GM12878 (cell line): ENCODE measurements around the gene CD83. TPM values are rescaled to one million over a fixed set of nuclear protein-coding genes. Genes with fewer than 3 reads are reported as not detected.

ENCODE experiments used
- ETV6 ChIP-seq, 2 experiments: fragments of 450-650 bp in 1 of 2; IDR thresholded peaks in 1 of 2; conservative IDR thresholded peaks in 1 of 2; 2 replicates each; pipeline ENCODE4 v1.6.1; 2014; ENCODE audit warnings: antibody characterized with exemption in 1 of 2, borderline replicate concordance in 1 of 2, low read depth in 1 of 2, mild to moderate bottlenecking in 1 of 2, moderate library complexity in 1 of 2
- HDAC2 ChIP-seq: fragments of 200-600 bp; sonication (generic); IDR thresholded peaks from 2 replicates; pipeline ENCODE4 v1.6.1; 2017
- PRDM15 ChIP-seq: fragments of 450-650 bp; formaldehyde crosslinking; IDR thresholded peaks from 2 replicates; pipeline ENCODE4 v1.4.0; 2020; ENCODE audit warnings: mild to moderate bottlenecking, moderate library complexity
- SPI1 ChIP-seq: IDR thresholded peaks from 2 replicates; pipeline ENCODE4 v1.6.1; 2011; ENCODE audit warnings: low read depth, mild to moderate bottlenecking, low read length, moderate library complexity, borderline replicate concordance; ENCODE audit not compliant: insufficient read depth
- TCF7 ChIP-seq: IDR thresholded peaks from 2 replicates; pipeline ENCODE4 v1.6.1; 2014; ENCODE audit warnings: antibody characterized with exemption, borderline replicate concordance
- ZBTB11 ChIP-seq: fragments of 450-650 bp; formaldehyde crosslinking; IDR thresholded peaks from 2 replicates; pipeline ENCODE4 v1.5.0; 2022; ENCODE audit warnings: mild to moderate bottlenecking, missing genetic modification characterization
- polyA plus RNA-seq, 11 experiments: library from polyadenylated mRNA; depleted of rRNA in 4 of 11; unstranded in 6 of 11; stranded (reverse) in 5 of 11; fragments of >200 nt; fragmentation: Nextera tagmentation in 4 of 11; fragmentation: Illumina TruSeq in 1 of 11; extraction: Ambion mirVana in 4 of 11; extraction: Trizol in 1 of 11; gene quantifications; 1 replicate in 1 of 11; 2 replicates in 10 of 11; pipeline versions ENCODE4 v1.2.1 to v1.2.3, GENCODE V29; 2011 to 2016; ENCODE audit warnings: inconsistent platforms in 2 of 11, missing spikeins in 2 of 11, low read depth in 1 of 11
- total RNA-seq, 4 experiments: library from RNA; depleted of rRNA in 3 of 4; stranded (reverse); fragments of >200 nt in 3 of 4; fragmentation: Illumina TruSeq in 1 of 4; extraction: Trizol in 1 of 4; gene quantifications; 2 replicates each; pipeline versions ENCODE4 v1.2.1 to v1.2.3, GENCODE V29; 2013 to 2021

Gene CD83
- total and polyA plus RNA-seq, 10 of the 15 experiments (the other 5 are each of a cell fraction or from before 2014, with no cell fraction given) = 76.1 to 174 (median 129) TPM

GRCh38 chr6:14070457-14070856, 47.1 kb upstream of the CD83 start (continued):
- no peak for TF ChIP-seq PRDM15 (CRISPR knock-in tag)
- TF ChIP-seq HDAC2 = no peak
- no peak for TF ChIP-seq ETV6 (conservative IDR thresholded peaks at IDR 0.05 in 1 of 2, IDR thresholded peaks at IDR 0.05 in 1 of 2; ENCODE audit: borderline replicate concordance in 1 of 2, low read depth in 1 of 2)
- TF ChIP-seq SPI1 = no peak
- TF ChIP-seq ZBTB11 (CRISPR knock-in tag) = no peak
- TF ChIP-seq TCF7 = no peak
